Trophoblast cell (in vitro differentiated cells and primary cell): ENCODE data around the gene CLK2.
A peak's percentile ranks its signal among the peaks of the same experiment; 100 is the strongest.

Experiments used
- DNase-seq, 2 donors: peaks; one replicate each; pipeline ENCODE4 v3.0.0-alpha.2; 2016
- H2AFZ ChIP-seq: 2 replicates; pipeline ENCODE4 v1.6.1; 2013; ENCODE audit warnings: low read length, moderate library complexity, mild to moderate bottlenecking; ENCODE audit not compliant: insufficient read depth, poor library complexity
- H2AK5ac ChIP-seq: 2 replicates; pipeline ENCODE4 v1.6.1; 2013; ENCODE audit warnings: mild to moderate bottlenecking, low read length
- H2BK120ac ChIP-seq: 2 replicates; pipeline ENCODE4 v1.6.1; 2013; ENCODE audit warnings: low read length, mild to moderate bottlenecking, moderate library complexity; ENCODE audit not compliant: insufficient read depth, poor library complexity
- H2BK12ac ChIP-seq: 2 replicates; pipeline ENCODE4 v1.6.1; 2013; ENCODE audit warnings: mild to moderate bottlenecking, low read length, moderate library complexity
- H2BK5ac ChIP-seq: 2 replicates; pipeline ENCODE4 v1.6.1; 2013; ENCODE audit warnings: low read length, low read depth, moderate library complexity, mild to moderate bottlenecking; ENCODE audit not compliant: poor library complexity
- H3K14ac ChIP-seq: 2 replicates; pipeline ENCODE4 v1.6.1; 2013; ENCODE audit warnings: mild to moderate bottlenecking, low read length
- H3K18ac ChIP-seq: 2 replicates; pipeline ENCODE4 v1.6.1; 2013; ENCODE audit warnings: mild to moderate bottlenecking, low read length
- H3K23ac ChIP-seq: 2 replicates; pipeline ENCODE4 v1.6.1; 2013; ENCODE audit warnings: low read length
- H3K27ac ChIP-seq: 2 replicates; pipeline ENCODE4 v1.5.1; 2013; ENCODE audit warnings: low read depth, mild to moderate bottlenecking, inconsistent platforms, low read length, moderate library complexity
- H3K27me3 ChIP-seq: 2 replicates; pipeline ENCODE4 v1.6.1; 2013; ENCODE audit warnings: inconsistent platforms, mild to moderate bottlenecking, low read length, moderate library complexity; ENCODE audit not compliant: insufficient read depth
- H3K36me3 ChIP-seq, 2 experiments: 1 replicate in 1 of 2; 2 replicates in 1 of 2; pipeline ENCODE4 v1.6.1; 2013; ENCODE audit warnings: low read length in 2 of 2, mild to moderate bottlenecking in 2 of 2, moderate library complexity in 1 of 2; ENCODE audit not compliant: insufficient read depth in 2 of 2, control insufficient read depth in 1 of 2
- H3K4ac ChIP-seq: 2 replicates; pipeline ENCODE4 v1.6.1; 2013; ENCODE audit warnings: low read depth, mild to moderate bottlenecking, low read length, moderate library complexity
- H3K4me1 ChIP-seq, 2 experiments: 1 replicate in 1 of 2; 2 replicates in 1 of 2; pipeline ENCODE4 v1.6.1; 2013; ENCODE audit warnings: low read length in 2 of 2, mild to moderate bottlenecking in 2 of 2, moderate library complexity in 1 of 2; ENCODE audit not compliant: insufficient read depth in 2 of 2, control insufficient read depth in 1 of 2
- H3K4me2 ChIP-seq: 2 replicates; pipeline ENCODE4 v1.6.1; 2013; ENCODE audit warnings: inconsistent platforms, mild to moderate bottlenecking, low read length, moderate library complexity
- H3K4me3 ChIP-seq: 2 replicates; pipeline ENCODE4 v1.5.1; 2013; ENCODE audit warnings: mild to moderate bottlenecking, low read depth, low read length, inconsistent platforms
- H3K79me1 ChIP-seq: one replicate; pipeline ENCODE4 v1.6.1; 2013; ENCODE audit warnings: low read length
- H3K79me2 ChIP-seq: 2 replicates; pipeline ENCODE4 v1.6.1; 2013; ENCODE audit warnings: low read length, mild to moderate bottlenecking; ENCODE audit not compliant: control insufficient read depth, insufficient read depth, poor library complexity
- H3K9ac ChIP-seq: 2 replicates; pipeline ENCODE4 v1.6.1; 2013; ENCODE audit warnings: mild to moderate bottlenecking, low read length
- H3K9me3 ChIP-seq: 2 replicates; pipeline ENCODE4 v1.6.1; 2013; ENCODE audit warnings: low read depth, mild to moderate bottlenecking, control low read depth, inconsistent platforms, low read length; ENCODE audit not compliant: insufficient read depth
- H4K12ac ChIP-seq: 2 replicates; pipeline ENCODE4 v1.6.1; 2013; ENCODE audit warnings: low read depth, mild to moderate bottlenecking, low read length, moderate library complexity
- H4K8ac ChIP-seq: 2 replicates; pipeline ENCODE4 v1.6.1; 2013; ENCODE audit warnings: low read depth, mild to moderate bottlenecking, low read length, moderate library complexity
- H4K91ac ChIP-seq: one replicate; pipeline ENCODE4 v1.6.1; 2013; ENCODE audit warnings: low read depth, mild to moderate bottlenecking, low read length, moderate library complexity
- WGBS: extraction: QIAGEN DNeasy Blood & Tissue Kit; methylation state at CpG from one replicate; pipeline ENCODE4 v1.1.7; 2013; ENCODE audit warnings: missing lambda C conversion rate; ENCODE audit not compliant: insufficient read length, insufficient coverage; ENCODE audit errors: extremely low coverage; 5-methylcytosine and 5-hydroxymethylcytosine counted together

Gene CLK2

GRCh38 chr1:155272466-155273342, 600 bp downstream of the CLK2 start:
- Histone ChIP-seq H2AK5ac (no peak overlapping the region), H3K18ac (peak overlapping the region; percentile 70), H3K14ac (peak overlapping the region; percentile 87), H3K79me1 (peaks cover 13% of the 10 kb centered on the region), H3K4me2 (peak overlapping the region; percentile 90), H3K23ac (peak overlapping the region; percentile 52), H3K27me3 (no peaks in the 10 kb centered on the region), H3K36me3 (peaks cover 24 to 31% of the 10 kb centered on the region in 2 experiments), H3K4me3 (peak overlapping the region; percentile 89), H3K79me2 (peaks cover 10% of the 10 kb centered on the region), H4K91ac (peak overlapping the region; percentile 79), H3K9me3 (no peaks in the 10 kb centered on the region), H4K8ac (peak overlapping the region; percentile 83), H3K4me1 (peaks cover 7 to 10% of the 10 kb centered on the region in 2 experiments), H3K27ac (peak overlapping the region; percentile 89), H3K9ac (peak overlapping the region; percentile 93), H2BK12ac (no peak overlapping the region), H2BK5ac (peak overlapping the region; percentile 70), H2AFZ (peak overlapping the region; percentile 53), H2BK120ac (peak overlapping the region; percentile 67), H4K12ac (peak overlapping the region; percentile 59), H3K4ac (peak overlapping the region; percentile 89)
- WGBS, result no CpG with 5 or more reads among the region's 44 CpGs
- peak; percentile 38 to 68 for DNase-seq

GRCh38 chr1:155269381-155269780, 3.9 kb downstream of the CLK2 start:
- Histone ChIP-seq H3K14ac (no peak overlapping the region), H3K4me2 (no peak overlapping the region), H4K91ac (no peak overlapping the region), H3K9ac (no peak overlapping the region), H3K79me1 (peaks cover 9% of the 10 kb centered on the region), H2BK120ac (no peak overlapping the region), H3K36me3 (peaks cover 40 to 56% of the 10 kb centered on the region in 2 experiments), H3K23ac (no peak overlapping the region), H3K4me3 (no peak overlapping the region), H3K18ac (no peak overlapping the region), H3K27me3 (no peaks in the 10 kb centered on the region), H3K27ac (no peak overlapping the region), H2AFZ (no peak overlapping the region), H3K4me1 (peaks cover 5 to 6% of the 10 kb centered on the region in 2 experiments), H2AK5ac (no peak overlapping the region), H3K4ac (no peak overlapping the region), H3K79me2 (peaks cover 7% of the 10 kb centered on the region), H3K9me3 (no peaks in the 10 kb centered on the region), H4K8ac (no peak overlapping the region), H2BK5ac (no peak overlapping the region), H2BK12ac (no peak overlapping the region), H4K12ac (no peak overlapping the region)
- WGBS, result no CpG with 5 or more reads among the region's 21 CpGs
- no peak for DNase-seq

GRCh38 chr1:155268630-155269029, 4.7 kb downstream of the CLK2 start:
- no peak overlapping the region for H2BK120ac ChIP-seq
- H3K4me2 ChIP-seq, result no peak overlapping the region
- H3K9ac ChIP-seq, result no peak overlapping the region
- H3K18ac ChIP-seq, result no peak overlapping the region
- H3K4me3 ChIP-seq, result no peak overlapping the region
- H3K9me3 ChIP-seq, result no peaks in the 10 kb centered on the region
- H4K8ac ChIP-seq, result no peak overlapping the region
- H3K27ac ChIP-seq, result no peak overlapping the region
- H4K91ac ChIP-seq, result no peak overlapping the region
- WGBS, result no CpG with 5 or more reads among the region's 21 CpGs
- peaks cover 7% of the 10 kb centered on the region for H3K79me1 ChIP-seq
- H3K23ac ChIP-seq, result no peak overlapping the region
- peaks cover 45 to 63% of the 10 kb centered on the region in 2 experiments for H3K36me3 ChIP-seq
- H2AFZ ChIP-seq, result no peak overlapping the region
- no peak for DNase-seq
- no peak overlapping the region for H2BK12ac ChIP-seq
- H3K79me2 ChIP-seq, result peaks cover 7% of the 10 kb centered on the region
- no peaks in the 10 kb centered on the region for H3K27me3 ChIP-seq
- H2BK5ac ChIP-seq, result no peak overlapping the region
- no peak overlapping the region for H3K14ac ChIP-seq
- peaks cover 1 to 3% of the 10 kb centered on the region in 2 experiments for H3K4me1 ChIP-seq
- H2AK5ac ChIP-seq, result no peak overlapping the region
- no peak overlapping the region for H3K4ac ChIP-seq
- no peak overlapping the region for H4K12ac ChIP-seq

- H3K4ac ChIP-seq, result no peak overlapping the region
- WGBS, result no CpG with 5 or more reads among the region's 2 CpGs
Observed at GRCh38 chr1:155267373-155267772, 5.9 kb downstream of the CLK2 start.

More at GRCh38 chr1:155267373-155267772, 5.9 kb downstream of the CLK2 start:
- no peak overlapping the region for H2BK5ac ChIP-seq
- no peak overlapping the region for H3K23ac ChIP-seq
- no peak overlapping the region for H2BK120ac ChIP-seq
- peaks cover 0 to under 1% of the 10 kb centered on the region in 2 experiments for H3K4me1 ChIP-seq
- H3K9ac ChIP-seq, result no peak overlapping the region
- no peak overlapping the region for H2AK5ac ChIP-seq
- no peaks in the 10 kb centered on the region for H3K27me3 ChIP-seq
- no peak overlapping the region for H3K18ac ChIP-seq
- H3K27ac ChIP-seq, result no peak overlapping the region
- no peaks in the 10 kb centered on the region for H3K9me3 ChIP-seq
- peaks cover 51 to 71% of the 10 kb centered on the region in 2 experiments for H3K36me3 ChIP-seq
- H3K4me3 ChIP-seq, result no peak overlapping the region
- H4K91ac ChIP-seq, result no peak overlapping the region
- DNase-seq, result no peak
- no peak overlapping the region for H3K4me2 ChIP-seq
- no peak overlapping the region for H3K14ac ChIP-seq
- H3K79me1 ChIP-seq, result no peaks in the 10 kb centered on the region
- no peak overlapping the region for H4K8ac ChIP-seq
- H2BK12ac ChIP-seq, result no peak overlapping the region
- H4K12ac ChIP-seq, result no peak overlapping the region
- H3K79me2 ChIP-seq, result no peaks in the 10 kb centered on the region
- no peak overlapping the region for H2AFZ ChIP-seq
